PFSK-1 (cell line): ENCODE measurements around the gene EVL.

Source experiments
- POLR2AphosphoS5 ChIP-seq: IDR thresholded peaks from 2 replicates; pipeline ENCODE4 v1.6.1; 2012; ENCODE audit warnings: low read depth, mild to moderate bottlenecking, control low read depth, low read length, moderate library complexity
- SIN3A ChIP-seq: IDR thresholded peaks from 2 replicates; pipeline ENCODE4 v1.6.1; 2012; ENCODE audit warnings: mild to moderate bottlenecking, low read length, moderate library complexity, borderline replicate concordance; ENCODE audit not compliant: insufficient read depth

GRCh38 chr14:100138082-100138787 is 73.0 kb downstream of the EVL start:
- TF ChIP-seq POLR2AphosphoS5 (no peak), SIN3A (no peak)
